KG1 (cell line): Measurements from ENCODE around the gene HOXD10.

ENCODE experiments used
- DNase-seq: peaks from one replicate; lab custom pipeline; 2025; lab: John Stamatoyannopoulos, UW

HOXD10 gene

GRCh38 chr2:176151442-176152287 is 35.1 kb downstream of the HOXD10 start, which contains the start of gene HOXD4:
HOXD4 (plus strand) TSS chr2:176151550; CDS start chr2:176151634, 84 bp downstream.
- no peak for DNase-seq

- no peak for DNase-seq
Measured at GRCh38 chr2:176152350-176153181, 36.0 kb downstream of the HOXD10 start.

GRCh38 chr2:176154576-176155252 is 38.1 kb downstream of the HOXD10 start:
- DNase-seq: no peak

GRCh38 chr2:176155356-176156044 is 38.9 kb downstream of the HOXD10 start:
- DNase-seq: no peak

GRCh38 chr2:176156301-176156806 is 39.8 kb downstream of the HOXD10 start:
- no peak for DNase-seq

- DNase-seq: no peak
Measured at GRCh38 chr2:176156807-176157498, 40.4 kb downstream of the HOXD10 start, which contains the start of gene HOXD3. HOXD3 (plus strand) TSS chr2:176157307; CDS start chr2:176169115, 11,808 bp downstream.

GRCh38 chr2:176157499-176158185 is 41.1 kb downstream of the HOXD10 start:
- DNase-seq: no peak

- DNase-seq: no peak
Measured at GRCh38 chr2:176158186-176158591, 41.6 kb downstream of the HOXD10 start.

GRCh38 chr2:176158855-176159662 is 42.5 kb downstream of the HOXD10 start:
- DNase-seq: no peak

GRCh38 chr2:176159663-176160250 is 43.2 kb downstream of the HOXD10 start:
- no peak for DNase-seq

- DNase-seq: no peak
Measured at GRCh38 chr2:176160251-176160985, 43.8 kb downstream of the HOXD10 start.

- DNase-seq: no peak
Measured at GRCh38 chr2:176160986-176161824, 44.6 kb downstream of the HOXD10 start.

- no peak for DNase-seq
Measured at GRCh38 chr2:176161825-176162626, 45.4 kb downstream of the HOXD10 start.

- no peak for DNase-seq
Measured at GRCh38 chr2:176162911-176163671, 46.5 kb downstream of the HOXD10 start.

GRCh38 chr2:176163672-176164056 is 47.1 kb downstream of the HOXD10 start:
- DNase-seq: no peak

GRCh38 chr2:176164201-176164600 is 47.6 kb downstream of the HOXD10 start:
- DNase-seq: no peak
